ENCODE results near the gene SMIM22. TPM values are rescaled to one million over a fixed set of nuclear protein-coding genes. Genes with fewer than 3 reads are reported as not detected.

The SMIM22 gene
- total and polyA plus RNA-seq, 7 experiments from 2014 or later: not detected

- POLR2A ChIA-PET: interaction anchor here (0.6 kb wide), 1 partner anchor 40 kb away, joined by 4 read pairs; no protein-coding TSS in a partner anchor
- CTCF ChIA-PET: no interaction called here
Measured at GRCh38 chr16:4760221-4760910, 34.8 kb upstream of the SMIM22 start.

GRCh38 chr16:4762205-4762604 lies 33.0 kb upstream of the SMIM22 start:
- no peak overlapping the region for H3K4me3 ChIP-seq (ENCODE audit: low read length)
- no peaks in the 10 kb centered on the region for H3K9me3 ChIP-seq (ENCODE audit: control insufficient read depth in 2 of 3, low read length in 3 of 3)
- H3K27ac Mint-ChIP-seq: peak overlapping the region in 1 of 9 donors; percentile 14
- H3K36me3 ChIP-seq (ENCODE audit: control insufficient read depth in 2 of 3, insufficient read depth in 3 of 3, low read length in 3 of 3): peaks cover 0 to 78% (median 24%) of the 10 kb centered on the region in 3 experiments
- H3K4me1 Mint-ChIP-seq: peaks cover 9 to 29% (median 17%) of the 10 kb centered on the region in 7 donors
- H3K4me1 ChIP-seq (ENCODE audit: control insufficient read depth in 2 of 2, insufficient read depth in 2 of 2, low read length in 2 of 2): peaks cover 10 to 12% of the 10 kb centered on the region in 2 donors
- H3K36me3 Mint-ChIP-seq: peaks cover 0 to 24% (median 9%) of the 10 kb centered on the region in 5 donors
- ChIA-PET CTCF (no interaction called here), POLR2A (no interaction called here)
- no peak overlapping the region for H3K4me3 Mint-ChIP-seq
- intact Hi-C loops (cut with micrococcal nuclease): loop anchor here in 1 of 2 donors (10.0 kb wide), 1 partner anchor 347 kb away; the partner anchor contains the start of gene CORO7
- no peak overlapping the region for H3K27ac ChIP-seq (ENCODE audit: low read depth, low read length)
- ATAC-seq (no peak), DNase-seq (no peak)
- H3K27me3 ChIP-seq (ENCODE audit: control insufficient read depth in 2 of 2, insufficient read depth in 2 of 2, low read length in 2 of 2): no peaks in the 10 kb centered on the region
- H3K27me3 Mint-ChIP-seq: no peaks in the 10 kb centered on the region
- no peaks in the 10 kb centered on the region for H3K9me3 Mint-ChIP-seq

More at GRCh38 chr16:4760221-4760910, 34.8 kb upstream of the SMIM22 start:
- H3K4me1 ChIP-seq (ENCODE audit: control insufficient read depth in 2 of 2, insufficient read depth in 2 of 2, low read length in 2 of 2): peaks cover 0 to under 1% of the 10 kb centered on the region in 2 donors
- H3K9me3 Mint-ChIP-seq: peaks cover 0 to 5% (median 0%) of the 10 kb centered on the region in 11 donors
- intact Hi-C loops (cut with micrococcal nuclease): loop anchor here in 1 of 2 donors (10.0 kb wide), 1 partner anchor 346 kb away; the partner anchor contains the start of gene CORO7
- no peaks in the 10 kb centered on the region for H3K9me3 ChIP-seq (ENCODE audit: control insufficient read depth in 2 of 3, low read length in 3 of 3)
- ATAC-seq (no peak), DNase-seq (no peak)
- H3K27me3 ChIP-seq (ENCODE audit: control insufficient read depth in 2 of 2, insufficient read depth in 2 of 2, low read length in 2 of 2): no peaks in the 10 kb centered on the region
- H3K27ac ChIP-seq (ENCODE audit: low read depth, low read length): no peak overlapping the region
- H3K36me3 Mint-ChIP-seq: peaks cover 4 to 35% (median 16%) of the 10 kb centered on the region in 5 donors
- H3K27ac Mint-ChIP-seq: peak overlapping the region in 1 of 9 donors; percentile 81
- H3K4me1 Mint-ChIP-seq: peaks cover 0 to 16% (median 9%) of the 10 kb centered on the region in 7 donors
- H3K4me3 Mint-ChIP-seq: no peak overlapping the region
- no peak overlapping the region for H3K4me3 ChIP-seq (ENCODE audit: low read length)
- peaks cover 0 to 84% (median 24%) of the 10 kb centered on the region in 3 experiments for H3K36me3 ChIP-seq (ENCODE audit: control insufficient read depth in 2 of 3, insufficient read depth in 3 of 3, low read length in 3 of 3)
- H3K27me3 Mint-ChIP-seq: no peaks in the 10 kb centered on the region

GRCh38 chr16:4763791-4764190 lies 31.4 kb upstream of the SMIM22 start:
- intact Hi-C loops (cut with micrococcal nuclease): loop anchor here in 1 of 2 donors (10.0 kb wide), 1 partner anchor 349 kb away; the partner anchor contains the start of gene CORO7
- Mint-ChIP-seq H3K4me3 (peak overlapping the region in 3 of 10 donors; percentile 25 to 53 (median 35)), H3K27me3 (no peaks in the 10 kb centered on the region), H3K9me3 (no peaks in the 10 kb centered on the region), H3K4me1 (peaks cover 22 to 43% (median 30%) of the 10 kb centered on the region in 7 donors), H3K27ac (peak overlapping the region in 3 of 9 donors; percentile 8 to 38 (median 12)), H3K36me3 (peaks cover 0 to 18% (median 9%) of the 10 kb centered on the region in 5 donors)
- no peaks in the 10 kb centered on the region for H3K9me3 ChIP-seq (ENCODE audit: control insufficient read depth in 2 of 3, low read length in 3 of 3)
- ChIA-PET CTCF (no interaction called here), POLR2A (no interaction called here)
- H3K4me1 ChIP-seq (ENCODE audit: control insufficient read depth in 2 of 2, insufficient read depth in 2 of 2, low read length in 2 of 2): peaks cover 17 to 19% of the 10 kb centered on the region in 2 donors
- no peak for DNase-seq
- peaks cover 0 to 65% (median 24%) of the 10 kb centered on the region in 3 experiments for H3K36me3 ChIP-seq (ENCODE audit: control insufficient read depth in 2 of 3, insufficient read depth in 3 of 3, low read length in 3 of 3)
- ATAC-seq: no peak
- H3K4me3 ChIP-seq (ENCODE audit: low read length): no peak overlapping the region
- H3K27me3 ChIP-seq (ENCODE audit: control insufficient read depth in 2 of 2, insufficient read depth in 2 of 2, low read length in 2 of 2): no peaks in the 10 kb centered on the region
- H3K27ac ChIP-seq (ENCODE audit: low read depth, low read length): no peak overlapping the region

DNA sequence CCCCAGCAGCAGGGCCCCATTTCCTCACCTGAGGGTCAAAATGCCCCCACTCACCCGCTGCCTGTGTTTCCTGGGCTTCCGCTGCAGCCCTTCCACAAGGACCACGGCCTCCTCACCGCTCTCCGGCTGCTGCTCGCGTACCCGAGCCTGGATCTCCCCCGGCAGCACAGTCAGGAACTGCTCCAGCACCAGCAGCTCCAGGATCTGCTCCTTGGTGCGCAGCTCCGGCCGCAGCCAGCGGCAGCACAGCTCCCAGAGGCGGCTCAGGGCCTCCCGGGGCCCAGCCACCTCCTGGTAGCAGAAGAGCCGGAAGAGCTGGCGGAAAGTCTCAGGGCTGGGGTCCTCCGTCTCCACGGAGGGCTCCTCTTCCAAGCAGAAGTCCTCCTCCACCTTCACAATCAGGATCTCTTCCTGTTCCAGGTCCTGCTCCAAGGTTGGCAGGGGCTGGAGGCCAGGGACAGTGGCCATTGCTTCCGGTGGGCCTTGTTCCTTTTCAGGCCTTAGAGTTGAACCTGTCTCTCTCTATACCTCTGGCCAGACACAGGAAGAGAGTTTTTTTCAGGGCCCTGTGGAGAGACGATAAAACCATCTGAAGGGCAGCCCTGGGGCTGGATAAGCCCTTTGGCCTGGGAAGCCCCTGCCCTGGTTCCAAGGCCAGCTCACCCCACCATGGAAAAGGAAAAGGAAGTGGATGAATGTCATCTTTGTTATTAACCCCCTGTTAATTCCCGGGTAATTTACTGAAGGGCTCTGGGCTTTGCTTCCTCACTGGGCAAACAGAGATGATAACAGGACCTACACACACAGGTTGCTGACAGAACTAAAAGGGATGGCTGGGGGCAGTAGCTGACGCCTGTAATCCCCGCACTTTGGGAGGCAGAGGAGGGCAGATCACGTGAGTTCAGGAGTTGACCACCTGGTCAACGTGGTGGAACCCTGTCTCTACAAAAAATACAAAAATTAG lies 29.4 kb upstream of the SMIM22 start:
- peak overlapping the region; percentile 84 for H3K27ac ChIP-seq (ENCODE audit: low read depth, low read length)
- peak overlapping the region; percentile 49 to 95 (median 90) for H3K27ac Mint-ChIP-seq
- ATAC-seq: no peak
- peaks cover 17 to 19% of the 10 kb centered on the region in 2 donors for H3K4me1 ChIP-seq (ENCODE audit: control insufficient read depth in 2 of 2, insufficient read depth in 2 of 2, low read length in 2 of 2)
- no peaks in the 10 kb centered on the region for H3K9me3 Mint-ChIP-seq
- intact Hi-C loops (cut with micrococcal nuclease): loop anchor here (2.0 to 10.0 kb wide), 3 partner anchors 73 to 351 kb away; partner anchors contain the start of genes CORO7 (in 1 of the 2) and NUDT16L1 (in 1 of the 2)
- peaks cover 0 to 45% (median 12%) of the 10 kb centered on the region in 3 experiments for H3K36me3 ChIP-seq (ENCODE audit: control insufficient read depth in 2 of 3, insufficient read depth in 3 of 3, low read length in 3 of 3)
- no peak for DNase-seq
- peaks cover 0 to 5% (median 0%) of the 10 kb centered on the region in 5 donors for H3K36me3 Mint-ChIP-seq
- H3K4me1 Mint-ChIP-seq: peaks cover 24 to 53% (median 34%) of the 10 kb centered on the region in 7 donors
- peak overlapping the region; percentile 82 for H3K4me3 ChIP-seq (ENCODE audit: low read length)
- H3K9me3 ChIP-seq (ENCODE audit: control insufficient read depth in 2 of 3, low read length in 3 of 3): no peaks in the 10 kb centered on the region
- POLR2A ChIA-PET: interaction anchor here (1.0 to 4.0 kb wide), 5 partner anchors 8 to 150 kb away, joined by 4 to 41 read pairs (median 16); partner anchors contain the start of genes ANKS3, DNAAF8, ROGDI and UBALD1
- H3K4me3 Mint-ChIP-seq: peak overlapping the region; percentile 83 to 93 (median 90)
- CTCF ChIA-PET: interaction anchor here (1.8 kb wide), 1 partner anchor 31 kb away, joined by 8 read pairs; the partner anchor contains the start of genes ANKS3 and DNAAF8
- H3K27me3 ChIP-seq (ENCODE audit: control insufficient read depth in 2 of 2, insufficient read depth in 2 of 2, low read length in 2 of 2): no peaks in the 10 kb centered on the region
- no peaks in the 10 kb centered on the region for H3K27me3 Mint-ChIP-seq

- Mint-ChIP-seq H3K27ac (peak within 1 kb of the TSS; percentile 86 to 96 (median 92)), H3K36me3 (peaks cover 0 to 4% (median 0%) of the 10 kb centered on the region in 5 donors), H3K27me3 (no peaks in the 10 kb centered on the region), H3K9me3 (no peaks in the 10 kb centered on the region), H3K4me3 (peak within 1 kb of the TSS; percentile 90 to 94 (median 92)), H3K4me1 (peaks cover 24 to 49% (median 34%) of the 10 kb centered on the region in 7 donors)
- H3K9me3 ChIP-seq (ENCODE audit: control insufficient read depth in 2 of 3, low read length in 3 of 3): no peaks in the 10 kb centered on the region
- H3K27me3 ChIP-seq (ENCODE audit: control insufficient read depth in 2 of 2, insufficient read depth in 2 of 2, low read length in 2 of 2): no peaks in the 10 kb centered on the region
- H3K27ac ChIP-seq (ENCODE audit: low read depth, low read length): peak within 1 kb of the TSS; percentile 84
- H3K4me1 ChIP-seq (ENCODE audit: control insufficient read depth in 2 of 2, insufficient read depth in 2 of 2, low read length in 2 of 2): peaks cover 17 to 19% of the 10 kb centered on the region in 2 donors
- H3K36me3 ChIP-seq (ENCODE audit: control insufficient read depth in 2 of 3, insufficient read depth in 3 of 3, low read length in 3 of 3): peaks cover 0 to 36% (median 10%) of the 10 kb centered on the region in 3 experiments
- intact Hi-C loops (cut with micrococcal nuclease): loop anchor here (1.0 to 10.0 kb wide), 9 partner anchors 33 to 352 kb away; partner anchors contain the start of genes MGRN1 (in 2 of the 2), ANKS3 (in 1 of the 2), CDIP1 (in 1 of the 2) and CORO7 (in 1 of the 2)
- ATAC-seq (peak; percentile 99), DNase-seq (peak; percentile 90 to 98 (median 92))
- POLR2A ChIA-PET: interaction anchor here (0.5 to 4.0 kb wide), 7 partner anchors 9 to 151 kb away, joined by 3 to 41 read pairs (median 16); partner anchors contain the start of genes ANKS3, DNAAF8, ROGDI and UBALD1
- H3K4me3 ChIP-seq (ENCODE audit: low read length): peak within 1 kb of the TSS; percentile 82
- CTCF ChIA-PET: interaction anchor here (1.8 kb wide), 1 partner anchor 33 kb away, joined by 8 read pairs; the partner anchor contains the start of genes ANKS3 and DNAAF8
Measured at GRCh38 chr16:4766875-4767628, 28.1 kb upstream of the SMIM22 start, which contains the start of gene ZNF500. Gene ZNF500, minus strand, starts transcription at chr16:4767162. Its CDS starts 1,184 bp downstream, at chr16:4765978.
